HepG2 (cell line): ENCODE data around the gene DNM3. TPM values are rescaled to one million over a fixed set of nuclear protein-coding genes. Genes with fewer than 3 reads are reported as not detected.

Source experiments
- ATAC-seq: fragments of 200-7000 bp; cut with Tn5 transposase; 3 replicates; pipeline ENCODE4 v1.9.1; 2020; ENCODE audit warnings: mild to moderate bottlenecking, moderate library complexity
- BruUV-seq: library from RNA; stranded (reverse); fragments of 400-500 nt; replicated peaks from 2 replicates; lab custom pipeline; 2021; lab: Mats Ljungman, UMichigan
- CTCF ChIA-PET: fragments of 300-600 bp; formaldehyde crosslinking; extraction: SDS; loops from one replicate; lab custom pipeline; 2021; ENCODE audit warnings: low total read pairs, inconsistent platforms, low intra/inter-chr PET ratio; lab: Yijun Ruan, JAX
- POLR2A ChIA-PET: fragments of 350-600 bp; sonication (Branson Sonifier 250); formaldehyde crosslinking; loops from one replicate; lab custom pipeline; 2020; ENCODE audit warnings: antibody characterized with exemption, inconsistent platforms; lab: Yijun Ruan, JAX
- DNase-seq: peaks from one replicate; pipeline ENCODE4 v3.0.0-alpha.2; 2015; ENCODE audit warnings: low spot score
- FAIRE-seq: peaks from 3 replicates; lab custom pipeline; 2011; peaks lifted over from hg19 to GRCh38; lab: Jason Lieb, UNC
- H2AFZ ChIP-seq: one replicate; pipeline ENCODE4 v1.6.1; 2011; ENCODE audit warnings: low read length, inconsistent platforms
- H3K27ac ChIP-seq: fragments of 300-600 bp; 3 replicates; pipeline ENCODE4 v1.8.0; 2011; ENCODE audit warnings: mixed run types, mild to moderate bottlenecking, mixed read lengths, low read length, inconsistent platforms; ENCODE audit not compliant: insufficient read depth; ENCODE audit errors: extremely low read length
- H3K27me3 ChIP-seq, 2 experiments: fragments of 200-600 bp in 1 of 2; 2 replicates in 1 of 2; 3 replicates in 1 of 2; pipeline versions ENCODE4 v1.6.0 to v1.8.0; 2011; ENCODE audit warnings: low read length in 2 of 2, mild to moderate bottlenecking in 2 of 2, moderate library complexity in 2 of 2, inconsistent platforms in 1 of 2; ENCODE audit not compliant: insufficient read depth in 2 of 2, control insufficient read depth in 1 of 2
- H3K36me3 ChIP-seq, 2 experiments: fragments of 200-600 bp in 1 of 2; replicated peaks in 1 of 2; 2 replicates in 1 of 2; 3 replicates in 1 of 2; pipeline versions ENCODE4 v1.5.1 to v1.8.0; 2011; ENCODE audit warnings: low read length in 2 of 2, inconsistent platforms in 1 of 2; ENCODE audit not compliant: insufficient read depth in 2 of 2, control insufficient read depth in 1 of 2
- H3K4me1 ChIP-seq: 2 replicates; pipeline ENCODE4 v1.5.1; 2012; ENCODE audit warnings: low read length, inconsistent platforms; ENCODE audit not compliant: insufficient read depth
- H3K4me2 ChIP-seq: 2 replicates; pipeline ENCODE4 v1.6.0; 2011; ENCODE audit warnings: low read depth, low read length, inconsistent platforms
- H3K4me3 ChIP-seq, 3 experiments: fragments of 200-600 bp in 1 of 3; sonication (generic), shearing (Covaris generic) in 1 of 3; replicated peaks in 1 of 3; 2 replicates each; pipeline ENCODE4 v1.5.1; 2011 to 2016; ENCODE audit warnings: low read length in 3 of 3, inconsistent platforms in 2 of 3, low read depth in 2 of 3, mild to moderate bottlenecking in 2 of 3, control low read depth in 1 of 3, mixed read lengths in 1 of 3; ENCODE audit not compliant: insufficient read depth in 1 of 3
- H3K79me2 ChIP-seq: one replicate; pipeline ENCODE4 v1.6.1; 2011; ENCODE audit warnings: low read length, inconsistent platforms; ENCODE audit not compliant: insufficient read depth
- H3K9ac ChIP-seq: 2 replicates; pipeline ENCODE4 v1.6.0; 2011; ENCODE audit warnings: mild to moderate bottlenecking, low read depth, low read length, inconsistent platforms; ENCODE audit not compliant: insufficient read depth
- H3K9me3 ChIP-seq: 2 replicates; pipeline ENCODE4 v1.5.1; 2012; ENCODE audit warnings: mild to moderate bottlenecking, low read length
- H4K20me1 ChIP-seq: 2 replicates; pipeline ENCODE4 v1.6.0; 2011; ENCODE audit warnings: inconsistent platforms, mild to moderate bottlenecking, low read length, moderate library complexity; ENCODE audit not compliant: insufficient read depth
- EED ChIP-seq: sonication (generic); formaldehyde crosslinking; IDR thresholded peaks from 2 replicates; pipeline ENCODE4 v1.5.0; 2020; ENCODE audit warnings: mild to moderate bottlenecking, missing genetic modification reagents
- PLRG1 ChIP-seq: fragments of 450-650 bp; conservative IDR thresholded peaks from 2 replicates; pipeline ENCODE4 v1.6.1; 2016
- SOX6 ChIP-seq, 2 experiments: fragments of 450-650 bp in 1 of 2; sonication (generic) in 1 of 2; formaldehyde crosslinking in 1 of 2; IDR thresholded peaks; 2 replicates each; pipeline versions ENCODE4 v1.4.0 to v1.6.1; 2017 to 2020; ENCODE audit warnings: antibody characterized with exemption in 1 of 2, mild to moderate bottlenecking in 1 of 2, missing genetic modification reagents in 1 of 2
- U2AF2 ChIP-seq: fragments of 200-400 bp; formaldehyde crosslinking; IDR thresholded peaks from 2 replicates; pipeline ENCODE4 v1.6.1; 2017; ENCODE audit warnings: low read depth, mild to moderate bottlenecking, low read length
- ZNF256 ChIP-seq: sonication (generic); formaldehyde crosslinking; conservative IDR thresholded peaks from 2 replicates; pipeline ENCODE4 v1.4.0; 2020; ENCODE audit warnings: missing genetic modification reagents
- WGBS: methylation state at CpG from one replicate; pipeline ENCODE4 v1.1.6; 2017; ENCODE audit warnings: low lambda C conversion rate; 5-methylcytosine and 5-hydroxymethylcytosine counted together
- in situ Hi-C: cut with HindIII; loops from 2 replicates; pipeline ENCODE4 v1.10.0; 2017; ENCODE audit warnings: low pct_unique_long_range_greater_than_20kb; ENCODE audit not compliant: extremely low pct_ligation_motif_present
- intact Hi-C: fragments of 100-400 bp; cut with micrococcal nuclease; formaldehyde crosslinking; loops from one replicate; pipeline ENCODE4 v1.10.0; 2022; ENCODE audit not compliant: unreplicated experiment
- polyA plus RNA-seq, 8 experiments: library from polyadenylated mRNA; depleted of rRNA in 3 of 8; stranded (reverse) in 7 of 8; unstranded in 1 of 8; fragments of >200 nt; fragmentation: Illumina TruSeq in 4 of 8; extraction: Trizol in 4 of 8; gene quantifications; 2 replicates each; pipeline versions ENCODE4 v1.2.1 to v1.2.3, GENCODE V29; 2011 to 2016; ENCODE audit warnings: low read depth in 4 of 8, missing spikeins in 1 of 8, mixed read lengths in 1 of 8; ENCODE audit not compliant: insufficient read depth in 1 of 8
- total RNA-seq, 5 experiments: library from RNA; depleted of rRNA; stranded (reverse); fragments of >200 nt; fragmentation: Illumina TruSeq; extraction: Trizol; gene quantifications; 2 replicates each; pipeline ENCODE4 v1.2.3, GENCODE V29; 2016; ENCODE audit warnings: low read depth in 1 of 5
- TF ChIP-seq, protein P1 (sequence below): sonication (generic); formaldehyde crosslinking; IDR thresholded peaks from 2 replicates; pipeline ENCODE4 v1.5.0; 2020; ENCODE audit warnings: mild to moderate bottlenecking, missing genetic modification reagents
- TF ChIP-seq, protein P2 (sequence below): sonication (generic); formaldehyde crosslinking; IDR thresholded peaks from 2 replicates; pipeline ENCODE4 v1.5.1; 2020; ENCODE audit warnings: missing genetic modification reagents, mild to moderate bottlenecking, borderline replicate concordance
- TF ChIP-seq, protein P3 (sequence below): sonication (generic); formaldehyde crosslinking; IDR thresholded peaks from 2 replicates; pipeline ENCODE4 v1.5.0; 2020; ENCODE audit warnings: missing genetic modification reagents
- TF ChIP-seq, protein P4 (sequence below): IDR thresholded peaks from 2 replicates; pipeline ENCODE4 v1.6.1; 2016; ENCODE audit warnings: missing compliant biosample characterization, missing genetic modification reagents, borderline replicate concordance
- TF ChIP-seq, protein P5 (sequence below): sonication (generic); formaldehyde crosslinking; IDR thresholded peaks from 2 replicates; pipeline ENCODE4 v1.8.1; 2022; ENCODE audit warnings: low read depth, mild to moderate bottlenecking, missing genetic modification reagents

DNM3 gene
- total and polyA plus RNA-seq, 2 of the 13 experiments (the other 11 are each of a cell fraction or from before 2014, with no cell fraction given): 0.05 TPM; not detected in 1

DNA sequence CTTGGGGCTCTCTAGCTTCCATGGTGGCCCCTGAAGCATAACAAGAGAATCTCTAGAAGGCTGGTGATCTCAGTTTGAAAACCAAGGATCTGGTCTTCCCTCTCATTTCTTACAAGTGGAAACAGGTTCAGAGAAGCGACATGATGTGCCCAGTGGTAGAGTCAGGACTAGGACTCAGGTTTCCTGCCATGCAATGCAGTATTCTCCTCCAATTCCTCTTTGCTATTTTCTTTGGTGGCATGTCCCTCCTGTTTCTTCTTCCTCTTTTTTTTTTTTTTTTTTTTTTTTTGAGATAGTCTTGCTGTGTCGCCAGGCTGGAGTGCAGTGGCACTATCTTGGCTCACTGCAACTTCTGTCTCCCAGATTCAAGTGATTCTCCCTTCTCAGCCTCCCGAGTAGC is 383.6 kb downstream of the DNM3 start:
- DNase-seq (no peak), FAIRE-seq (no peak), ATAC-seq (no peak)
- H2AFZ ChIP-seq: no peak overlapping the region
- H3K9ac ChIP-seq: no peak overlapping the region
- CTCF ChIA-PET: no interaction called here
- no peak overlapping the region for H3K27ac ChIP-seq
- no TSS peak for BruUV-seq
- no peaks in the 10 kb centered on the region for H3K9me3 ChIP-seq
- TF ChIP-seq, protein P1, sequence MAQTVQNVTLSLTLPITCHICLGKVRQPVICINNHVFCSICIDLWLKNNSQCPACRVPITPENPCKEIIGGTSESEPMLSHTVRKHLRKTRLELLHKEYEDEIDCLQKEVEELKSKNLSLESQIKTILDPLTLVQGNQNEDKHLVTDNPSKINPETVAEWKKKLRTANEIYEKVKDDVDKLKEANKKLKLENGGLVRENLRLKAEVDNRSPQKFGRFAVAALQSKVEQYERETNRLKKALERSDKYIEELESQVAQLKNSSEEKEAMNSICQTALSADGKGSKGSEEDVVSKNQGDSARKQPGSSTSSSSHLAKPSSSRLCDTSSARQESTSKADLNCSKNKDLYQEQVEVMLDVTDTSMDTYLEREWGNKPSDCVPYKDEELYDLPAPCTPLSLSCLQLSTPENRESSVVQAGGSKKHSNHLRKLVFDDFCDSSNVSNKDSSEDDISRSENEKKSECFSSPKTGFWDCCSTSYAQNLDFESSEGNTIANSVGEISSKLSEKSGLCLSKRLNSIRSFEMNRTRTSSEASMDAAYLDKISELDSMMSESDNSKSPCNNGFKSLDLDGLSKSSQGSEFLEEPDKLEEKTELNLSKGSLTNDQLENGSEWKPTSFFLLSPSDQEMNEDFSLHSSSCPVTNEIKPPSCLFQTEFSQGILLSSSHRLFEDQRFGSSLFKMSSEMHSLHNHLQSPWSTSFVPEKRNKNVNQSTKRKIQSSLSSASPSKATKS (CRISPR knock-in tag): no peak
- TF ChIP-seq, protein P2, sequence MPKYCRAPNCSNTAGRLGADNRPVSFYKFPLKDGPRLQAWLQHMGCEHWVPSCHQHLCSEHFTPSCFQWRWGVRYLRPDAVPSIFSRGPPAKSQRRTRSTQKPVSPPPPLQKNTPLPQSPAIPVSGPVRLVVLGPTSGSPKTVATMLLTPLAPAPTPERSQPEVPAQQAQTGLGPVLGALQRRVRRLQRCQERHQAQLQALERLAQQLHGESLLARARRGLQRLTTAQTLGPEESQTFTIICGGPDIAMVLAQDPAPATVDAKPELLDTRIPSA (CRISPR knock-in tag): no peak
- TF ChIP-seq, protein P3, sequence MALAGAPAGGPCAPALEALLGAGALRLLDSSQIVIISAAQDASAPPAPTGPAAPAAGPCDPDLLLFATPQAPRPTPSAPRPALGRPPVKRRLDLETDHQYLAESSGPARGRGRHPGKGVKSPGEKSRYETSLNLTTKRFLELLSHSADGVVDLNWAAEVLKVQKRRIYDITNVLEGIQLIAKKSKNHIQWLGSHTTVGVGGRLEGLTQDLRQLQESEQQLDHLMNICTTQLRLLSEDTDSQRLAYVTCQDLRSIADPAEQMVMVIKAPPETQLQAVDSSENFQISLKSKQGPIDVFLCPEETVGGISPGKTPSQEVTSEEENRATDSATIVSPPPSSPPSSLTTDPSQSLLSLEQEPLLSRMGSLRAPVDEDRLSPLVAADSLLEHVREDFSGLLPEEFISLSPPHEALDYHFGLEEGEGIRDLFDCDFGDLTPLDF: no peak
- POLR2A ChIA-PET: no interaction called here
- in situ Hi-C loops: no loop called here
- no peaks in the 10 kb centered on the region for H4K20me1 ChIP-seq
- WGBS: 3% methylated on average over 3 of the region's 3 CpGs
- no peaks in the 10 kb centered on the region for H3K36me3 ChIP-seq
- H3K79me2 ChIP-seq: no peaks in the 10 kb centered on the region
- intact Hi-C loops: no loop called here
- H3K4me1 ChIP-seq: no peaks in the 10 kb centered on the region
- no peaks in the 10 kb centered on the region for H3K27me3 ChIP-seq
- no peak overlapping the region for H3K4me2 ChIP-seq
- no peak overlapping the region for H3K4me3 ChIP-seq

DNA sequence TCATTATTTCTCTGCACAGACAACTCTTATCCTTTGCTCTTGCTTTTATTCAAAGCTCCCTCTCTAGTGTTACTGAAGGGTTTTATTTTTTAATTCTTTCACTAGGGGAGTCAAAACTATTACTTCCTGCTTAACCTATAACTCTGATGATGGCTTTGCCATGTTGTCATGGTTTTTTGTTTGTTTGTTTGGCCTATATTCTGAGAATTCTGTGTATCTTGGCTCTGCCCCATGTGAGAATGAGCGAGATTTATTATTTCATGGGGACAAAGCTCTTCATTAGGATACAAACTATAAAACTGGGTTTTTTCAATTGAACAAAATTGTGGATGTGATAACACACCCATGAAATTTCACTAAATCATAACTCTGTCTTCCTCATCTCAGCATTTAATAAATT is 388.6 kb downstream of the DNM3 start:
- no peaks in the 10 kb centered on the region for H3K27me3 ChIP-seq
- in situ Hi-C loops (no loop called here), intact Hi-C loops (no loop called here)
- H2AFZ ChIP-seq: no peak overlapping the region
- no TSS peak for BruUV-seq
- H3K9me3 ChIP-seq: no peaks in the 10 kb centered on the region
- no peak for FAIRE-seq
- CTCF ChIA-PET: no interaction called here
- no peaks in the 10 kb centered on the region for H3K79me2 ChIP-seq
- H3K27ac ChIP-seq: no peak overlapping the region
- POLR2A ChIA-PET: no interaction called here
- H3K9ac ChIP-seq: no peak overlapping the region
- H3K4me1 ChIP-seq: no peaks in the 10 kb centered on the region
- H4K20me1 ChIP-seq: no peaks in the 10 kb centered on the region
- DNase-seq: no peak
- 0% methylated on average over 1 of the region's 1 CpG for WGBS
- H3K4me3 ChIP-seq: no peak overlapping the region
- no peaks in the 10 kb centered on the region for H3K36me3 ChIP-seq
- H3K4me2 ChIP-seq: no peak overlapping the region
- no peak for ATAC-seq
- TF ChIP-seq, protein P4, sequence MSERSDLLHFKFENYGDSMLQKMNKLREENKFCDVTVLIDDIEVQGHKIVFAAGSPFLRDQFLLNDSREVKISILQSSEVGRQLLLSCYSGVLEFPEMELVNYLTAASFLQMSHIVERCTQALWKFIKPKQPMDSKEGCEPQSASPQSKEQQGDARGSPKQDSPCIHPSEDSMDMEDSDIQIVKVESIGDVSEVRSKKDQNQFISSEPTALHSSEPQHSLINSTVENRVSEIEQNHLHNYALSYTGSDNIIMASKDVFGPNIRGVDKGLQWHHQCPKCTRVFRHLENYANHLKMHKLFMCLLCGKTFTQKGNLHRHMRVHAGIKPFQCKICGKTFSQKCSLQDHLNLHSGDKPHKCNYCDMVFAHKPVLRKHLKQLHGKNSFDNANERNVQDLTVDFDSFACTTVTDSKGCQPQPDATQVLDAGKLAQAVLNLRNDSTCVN (CRISPR knock-in tag): no peak
- no peak for TF ChIP-seq SOX6 (IDR thresholded peaks at IDR 0.05)
- no peak for TF ChIP-seq SOX6 (CRISPR knock-in tag; IDR thresholded peaks at IDR 0.05)
- TF ChIP-seq EED (CRISPR knock-in tag): no peak
- no peak for TF ChIP-seq U2AF2
- TF ChIP-seq, protein P5, sequence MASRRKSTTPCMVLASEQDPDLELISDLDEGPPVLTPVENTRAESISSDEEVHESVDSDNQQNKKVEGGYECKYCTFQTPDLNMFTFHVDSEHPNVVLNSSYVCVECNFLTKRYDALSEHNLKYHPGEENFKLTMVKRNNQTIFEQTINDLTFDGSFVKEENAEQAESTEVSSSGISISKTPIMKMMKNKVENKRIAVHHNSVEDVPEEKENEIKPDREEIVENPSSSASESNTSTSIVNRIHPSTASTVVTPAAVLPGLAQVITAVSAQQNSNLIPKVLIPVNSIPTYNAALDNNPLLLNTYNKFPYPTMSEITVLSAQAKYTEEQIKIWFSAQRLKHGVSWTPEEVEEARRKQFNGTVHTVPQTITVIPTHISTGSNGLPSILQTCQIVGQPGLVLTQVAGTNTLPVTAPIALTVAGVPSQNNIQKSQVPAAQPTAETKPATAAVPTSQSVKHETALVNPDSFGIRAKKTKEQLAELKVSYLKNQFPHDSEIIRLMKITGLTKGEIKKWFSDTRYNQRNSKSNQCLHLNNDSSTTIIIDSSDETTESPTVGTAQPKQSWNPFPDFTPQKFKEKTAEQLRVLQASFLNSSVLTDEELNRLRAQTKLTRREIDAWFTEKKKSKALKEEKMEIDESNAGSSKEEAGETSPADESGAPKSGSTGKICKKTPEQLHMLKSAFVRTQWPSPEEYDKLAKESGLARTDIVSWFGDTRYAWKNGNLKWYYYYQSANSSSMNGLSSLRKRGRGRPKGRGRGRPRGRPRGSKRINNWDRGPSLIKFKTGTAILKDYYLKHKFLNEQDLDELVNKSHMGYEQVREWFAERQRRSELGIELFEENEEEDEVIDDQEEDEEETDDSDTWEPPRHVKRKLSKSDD: no peak
- TF ChIP-seq ZNF256: no peak
- no peak for TF ChIP-seq PLRG1
